ENCODE measurements around the gene MCTP2.

The MCTP2 gene

GRCh38 chr15:94400526-94401298, 169.4 kb downstream of the MCTP2 start:
- no peak for DNase-seq

GRCh38 chr15:94403331-94403730, 172.0 kb downstream of the MCTP2 start:
- no peak for DNase-seq

GRCh38 chr15:94404733-94405283, 173.4 kb downstream of the MCTP2 start:
- DNase-seq = no peak

GRCh38 chr15:94411285-94411684, 179.9 kb downstream of the MCTP2 start:
- DNase-seq = no peak

GRCh38 chr15:94411846-94412245, 180.5 kb downstream of the MCTP2 start:
- DNase-seq = no peak

- DNase-seq = no peak
Measured at GRCh38 chr15:94412979-94413746, 181.8 kb downstream of the MCTP2 start.

GRCh38 chr15:94414916-94415315, 183.6 kb downstream of the MCTP2 start:
- DNase-seq = no peak

GRCh38 chr15:94416267-94416666, 184.9 kb downstream of the MCTP2 start:
- DNase-seq = no peak

- no peak for DNase-seq
Measured at GRCh38 chr15:94416820-94417219, 185.5 kb downstream of the MCTP2 start.

GRCh38 chr15:94417501-94418293, 186.3 kb downstream of the MCTP2 start:
- DNase-seq = no peak

- DNase-seq = no peak
Measured at GRCh38 chr15:94421706-94422105, 190.3 kb downstream of the MCTP2 start.

GRCh38 chr15:94432279-94432678, 200.9 kb downstream of the MCTP2 start:
- DNase-seq = no peak

- no peak for DNase-seq
Measured at GRCh38 chr15:94439158-94439557, 207.8 kb downstream of the MCTP2 start.

GRCh38 chr15:94441760-94442159, 210.4 kb downstream of the MCTP2 start:
- no peak for DNase-seq

GRCh38 chr15:94442480-94442879, 211.1 kb downstream of the MCTP2 start:
- no peak for DNase-seq

- DNase-seq = no peak
Measured at GRCh38 chr15:94443186-94443585, 211.8 kb downstream of the MCTP2 start.

GRCh38 chr15:94445566-94446160, 214.3 kb downstream of the MCTP2 start:
- DNase-seq = no peak

GRCh38 chr15:94446441-94446840, 215.1 kb downstream of the MCTP2 start:
- DNase-seq = no peak

- no peak for DNase-seq
Measured at GRCh38 chr15:94451466-94451865, 220.1 kb downstream of the MCTP2 start.

- no peak for DNase-seq
Measured at GRCh38 chr15:94453227-94453988, 222.0 kb downstream of the MCTP2 start.

GRCh38 chr15:94455297-94455696, 223.9 kb downstream of the MCTP2 start:
- no peak for DNase-seq

GRCh38 chr15:94456226-94456625, 224.9 kb downstream of the MCTP2 start:
- DNase-seq = no peak

All from CD4-positive, alpha-beta T cell treated with Interleukin-10 for 1 hour (primary cell).